Panc1 (cell line): ENCODE data around the gene ZDHHC13.

Experiments
- CTCF ChIP-seq: fragments of 450-650 bp; IDR thresholded peaks from 2 replicates; pipeline ENCODE4 v1.5.1; 2017; ENCODE audit warnings: mild to moderate bottlenecking
- POLR2AphosphoS5 ChIP-seq: IDR thresholded peaks from 2 replicates; pipeline ENCODE4 v1.6.1; 2012; ENCODE audit warnings: mild to moderate bottlenecking, low read depth, low read length, moderate library complexity
- REST ChIP-seq, 2 experiments: IDR thresholded peaks; 2 replicates each; pipeline ENCODE4 v1.6.1; 2011 to 2012; ENCODE audit warnings: low read depth in 2 of 2, control low read depth in 1 of 2, low read length in 1 of 2, mild to moderate bottlenecking in 1 of 2, moderate library complexity in 1 of 2; ENCODE audit not compliant: insufficient read depth in 1 of 2
- TCF7L2 ChIP-seq: IDR thresholded peaks from 2 replicates; pipeline ENCODE4 v1.6.1; 2011; ENCODE audit warnings: mild to moderate bottlenecking, low read depth, low read length, inconsistent platforms

GRCh38 chr11:19173004-19173689, 56.2 kb downstream of the ZDHHC13 start:
- TF ChIP-seq CTCF (no peak), TCF7L2 (no peak), POLR2AphosphoS5 (no peak), REST (IDR thresholded peaks at IDR 0.05; ENCODE audit: insufficient read depth in 1 of 2, low read depth in 2 of 2, low read length in 1 of 2) (no peak)
